ENCODE results near the gene TFE3.

DNA sequence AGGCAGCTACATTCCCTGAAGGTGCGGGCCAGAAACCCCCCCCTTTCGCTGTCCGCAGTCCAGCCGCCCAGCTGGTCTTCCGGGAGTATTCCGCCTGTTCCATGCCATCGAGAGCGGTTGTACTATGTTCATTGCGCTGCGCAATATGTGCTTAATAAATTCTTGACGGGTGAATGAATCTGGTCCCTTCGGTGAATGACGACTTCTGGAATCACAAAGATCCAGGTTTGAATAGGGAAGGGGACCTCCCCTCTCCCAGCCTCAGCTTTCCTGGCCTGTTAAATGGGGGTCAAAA, 777 bp upstream of the TFE3 start:
- TF ChIP-seq, protein P1, sequence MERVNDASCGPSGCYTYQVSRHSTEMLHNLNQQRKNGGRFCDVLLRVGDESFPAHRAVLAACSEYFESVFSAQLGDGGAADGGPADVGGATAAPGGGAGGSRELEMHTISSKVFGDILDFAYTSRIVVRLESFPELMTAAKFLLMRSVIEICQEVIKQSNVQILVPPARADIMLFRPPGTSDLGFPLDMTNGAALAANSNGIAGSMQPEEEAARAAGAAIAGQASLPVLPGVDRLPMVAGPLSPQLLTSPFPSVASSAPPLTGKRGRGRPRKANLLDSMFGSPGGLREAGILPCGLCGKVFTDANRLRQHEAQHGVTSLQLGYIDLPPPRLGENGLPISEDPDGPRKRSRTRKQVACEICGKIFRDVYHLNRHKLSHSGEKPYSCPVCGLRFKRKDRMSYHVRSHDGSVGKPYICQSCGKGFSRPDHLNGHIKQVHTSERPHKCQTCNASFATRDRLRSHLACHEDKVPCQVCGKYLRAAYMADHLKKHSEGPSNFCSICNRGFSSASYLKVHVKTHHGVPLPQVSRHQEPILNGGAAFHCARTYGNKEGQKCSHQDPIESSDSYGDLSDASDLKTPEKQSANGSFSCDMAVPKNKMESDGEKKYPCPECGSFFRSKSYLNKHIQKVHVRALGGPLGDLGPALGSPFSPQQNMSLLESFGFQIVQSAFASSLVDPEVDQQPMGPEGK (CRISPR knock-in tag; IDR thresholded peaks at IDR 0.05; ENCODE audit: borderline replicate concordance) = no peak
- no peak for TF ChIP-seq RARB (CRISPR knock-in tag; IDR thresholded peaks at IDR 0.05)

All from SK-N-SH treated with all-trans-retinoic acid at 6 μM for 48 hours (cell line).